OCI-LY3 (cell line): Measurements from ENCODE around the gene TTLL1.

Experiments
- CTCF ChIP-seq: fragments of 200-600, 300-600 bp; sonication (generic); IDR thresholded peaks from 2 replicates; pipeline ENCODE4 v1.5.1; 2014; ENCODE audit warnings: antibody characterized with exemption, low read length, low read depth
- EZH2phosphoT487 ChIP-seq: fragments of 200-600 bp; shearing (Covaris generic); IDR thresholded peaks from 2 replicates; pipeline ENCODE4 v1.6.1; 2018; ENCODE audit warnings: antibody characterized with exemption, mixed run types, low read depth

GRCh38 chr22:43136255-43136654, 47.1 kb upstream of the TTLL1 start:
- peak; percentile 78 for TF ChIP-seq CTCF
- TF ChIP-seq EZH2phosphoT487, result no peak
